Measurements from ENCODE around the gene GSG1L.

The GSG1L gene

DNA sequence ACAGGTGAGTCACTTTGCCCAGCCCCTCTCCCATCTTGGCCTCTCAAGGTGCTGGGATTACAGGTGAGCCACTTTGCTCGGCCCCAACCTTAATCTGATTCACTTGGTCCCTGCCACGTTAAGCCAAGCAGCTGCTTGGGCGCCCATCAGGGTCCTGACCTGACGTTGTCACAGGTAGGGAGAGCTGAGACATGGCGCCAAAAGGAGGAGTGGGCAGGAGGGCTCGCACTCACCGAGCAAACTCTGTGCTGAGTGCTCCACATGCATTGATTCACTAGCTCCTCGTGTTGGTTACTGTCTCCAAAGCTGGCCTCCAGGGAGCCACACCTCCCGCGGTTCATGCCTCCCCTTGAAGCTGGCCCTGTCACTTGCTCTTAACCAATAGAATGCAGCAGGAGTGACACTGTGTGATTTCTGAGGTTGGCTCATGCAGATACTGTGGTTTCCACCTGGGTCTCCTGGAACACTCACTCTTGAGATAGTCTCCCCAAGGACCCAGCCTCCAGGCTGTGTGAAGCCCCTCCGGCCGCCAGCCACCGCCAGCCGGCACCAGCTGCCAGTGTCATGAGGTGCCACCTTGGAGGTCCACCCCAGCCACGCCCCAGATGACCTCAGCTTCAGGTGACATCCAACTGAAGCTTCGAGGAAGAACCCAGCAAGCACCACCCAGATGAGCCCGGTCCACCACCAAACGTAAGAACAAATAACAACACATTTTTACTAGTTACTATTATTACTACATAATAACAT lies 223.0 kb downstream of the GSG1L start:
- no peak for DNase-seq

DNA sequence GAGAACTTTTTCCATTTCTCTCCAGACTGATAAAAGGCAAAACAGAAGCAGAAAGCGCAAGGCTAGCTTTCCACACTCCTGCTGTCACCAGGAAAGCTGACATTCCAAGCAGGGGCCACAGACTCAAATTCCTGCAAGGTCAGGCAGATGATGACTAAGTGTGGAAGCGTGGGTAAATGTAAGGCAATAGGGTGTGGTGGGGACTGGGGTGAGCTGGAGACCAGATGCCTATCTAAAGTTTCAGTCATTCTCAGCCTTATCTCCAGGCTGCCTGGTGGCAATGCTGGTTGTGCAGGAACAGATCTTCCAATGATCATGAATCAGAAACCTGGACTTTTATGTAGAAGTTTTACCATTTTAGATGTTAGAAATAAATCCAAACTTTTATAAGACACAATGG lies 224.1 kb downstream of the GSG1L start:
- no peak for DNase-seq

DNA sequence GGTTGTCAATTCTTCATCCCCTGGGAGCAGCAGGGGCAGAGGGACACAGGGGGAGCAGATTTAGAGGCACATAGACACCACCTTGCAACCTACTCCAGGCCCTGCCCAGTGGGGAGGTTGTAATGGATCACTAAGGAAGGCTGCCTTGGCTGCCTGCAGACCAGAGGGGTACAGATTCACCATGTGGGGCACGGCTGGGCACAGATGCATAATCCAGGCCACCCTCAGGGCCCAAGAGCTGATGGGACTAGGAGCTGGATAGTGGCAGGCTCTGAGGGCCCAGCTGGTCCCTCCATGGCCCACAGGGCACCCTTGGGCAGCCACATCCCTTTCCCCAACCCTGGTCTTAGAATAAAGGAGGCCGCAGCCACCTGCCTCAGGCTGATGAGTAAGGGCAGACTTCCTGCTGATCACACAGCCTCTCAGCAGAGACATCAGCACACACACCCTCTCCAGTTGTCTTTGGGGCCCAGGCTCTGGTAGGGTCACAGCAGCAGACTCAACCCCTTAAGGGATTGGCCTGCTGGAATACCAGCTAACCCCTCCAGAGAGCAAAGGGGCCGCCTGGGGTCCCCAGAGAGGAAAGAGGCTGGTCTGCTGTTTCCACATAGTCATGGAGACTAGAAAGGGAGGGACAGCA lies 224.9 kb downstream of the GSG1L start:
- DNase-seq = no peak

DNA sequence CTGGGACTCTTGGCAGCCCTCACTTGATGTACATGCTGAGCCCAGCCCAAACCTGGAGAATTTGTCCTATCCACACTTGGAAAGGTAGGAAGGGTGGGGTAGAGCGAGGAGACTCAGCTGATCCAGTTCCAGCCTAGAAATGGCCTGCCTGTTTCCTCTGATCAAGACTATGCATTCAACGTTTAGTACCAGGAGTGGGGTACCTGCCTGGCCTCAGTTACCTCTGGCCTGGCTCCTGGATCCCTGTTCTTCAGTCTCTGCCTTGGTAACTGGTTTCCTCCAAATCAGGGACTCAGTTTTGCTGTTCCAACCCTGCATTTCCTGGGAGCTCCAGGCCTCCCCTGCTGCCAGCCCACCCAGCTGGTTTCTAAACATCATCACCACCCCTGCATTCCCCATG lies 233.5 kb downstream of the GSG1L start:
- no peak for DNase-seq

DNA sequence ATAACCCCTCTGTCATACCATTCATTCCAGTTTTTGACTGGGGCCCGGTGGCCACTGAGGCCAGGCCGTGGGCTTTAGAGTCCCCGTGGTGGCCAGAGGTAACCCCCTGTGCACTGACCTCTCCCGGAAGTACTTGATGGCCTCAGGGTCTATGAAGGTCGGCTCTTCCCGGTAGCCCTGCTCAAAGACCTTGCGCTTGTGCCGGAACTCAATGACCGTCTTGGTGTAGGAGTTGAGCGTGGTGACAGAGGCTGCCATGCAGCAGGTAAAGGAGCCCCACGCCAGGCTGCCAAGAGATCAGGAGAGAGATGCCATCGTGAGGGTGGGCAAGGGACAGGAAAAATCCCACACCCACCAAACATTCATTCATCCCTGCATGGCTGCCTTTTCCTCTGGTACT lies 234.8 kb downstream of the GSG1L start:
- no peak for DNase-seq

DNA sequence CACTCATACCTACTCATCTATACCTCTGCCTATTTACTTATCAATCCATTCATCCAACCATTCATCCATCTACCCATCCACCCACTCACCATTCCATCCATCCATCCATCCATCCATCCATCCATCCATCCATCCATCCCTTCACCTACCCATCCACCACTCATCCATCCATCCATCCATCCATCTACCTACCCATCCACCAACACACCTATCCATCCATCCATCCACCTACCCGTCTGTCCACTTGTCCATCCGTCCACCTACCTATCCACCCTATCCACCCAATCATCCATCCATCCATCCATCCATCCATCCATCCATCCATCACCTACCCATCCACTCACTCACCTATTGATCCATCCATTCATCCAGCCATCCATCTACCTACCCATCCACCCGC lies 235.7 kb downstream of the GSG1L start:
- no peak for DNase-seq

DNA sequence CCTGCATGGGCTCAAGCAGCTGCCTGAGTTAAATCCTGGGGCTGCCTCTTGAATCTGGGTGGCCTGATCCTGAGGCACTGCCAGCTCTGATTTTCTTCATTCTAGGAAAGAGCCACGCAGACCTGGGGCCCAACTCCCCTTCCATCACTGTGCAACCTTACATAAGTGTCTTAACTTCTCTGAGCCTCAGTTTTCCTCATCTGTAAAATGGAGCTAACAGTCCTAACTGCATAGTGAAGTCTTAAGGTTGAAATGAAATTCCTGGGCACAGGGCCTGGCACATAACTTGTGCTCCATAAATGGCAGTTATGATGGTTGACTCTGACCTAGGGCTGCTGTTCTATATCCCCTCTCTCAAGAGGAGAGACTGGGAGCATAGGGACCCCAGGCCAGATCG lies 236.6 kb downstream of the GSG1L start:
- DNase-seq = no peak

DNA sequence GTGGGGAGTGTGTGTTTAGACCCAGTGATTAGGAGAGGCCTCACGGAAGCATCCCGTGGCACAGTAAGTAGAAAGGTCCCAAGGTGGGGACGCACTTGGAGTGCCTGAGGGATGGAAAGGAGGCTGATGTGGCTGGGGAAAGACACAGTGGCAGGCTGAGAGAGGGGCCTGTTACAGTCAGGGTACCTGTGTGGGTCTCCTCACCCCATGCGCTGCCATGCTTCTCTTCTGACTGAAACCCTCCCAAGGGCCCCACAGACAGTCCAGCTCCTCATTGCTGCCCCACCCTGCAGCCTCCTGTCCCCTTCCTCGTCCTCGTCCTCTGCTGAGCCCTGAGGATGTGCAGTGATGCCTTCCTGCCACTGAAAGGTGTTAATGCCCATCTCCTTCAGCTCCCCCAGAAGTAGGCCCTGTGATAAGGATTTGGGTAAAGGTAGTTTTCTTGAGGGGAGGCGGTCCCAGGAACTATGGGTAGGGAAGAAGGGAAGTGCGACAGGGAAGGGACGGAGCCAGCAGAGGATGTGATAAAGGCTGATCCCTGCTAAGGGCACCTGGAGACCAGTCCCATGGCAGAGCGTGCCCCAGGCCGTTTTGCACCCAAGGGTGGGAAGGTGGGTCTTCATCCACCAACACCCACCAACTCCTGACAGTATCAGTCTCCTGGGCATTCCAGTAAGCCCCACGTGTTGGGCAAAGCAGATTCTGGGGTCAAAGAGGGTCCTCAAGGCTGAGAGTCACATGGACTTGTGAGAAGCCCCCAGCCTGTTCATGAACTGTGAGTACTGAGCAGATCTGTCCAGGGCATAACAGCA lies 237.2 kb downstream of the GSG1L start:
- DNase-seq = no peak

DNA sequence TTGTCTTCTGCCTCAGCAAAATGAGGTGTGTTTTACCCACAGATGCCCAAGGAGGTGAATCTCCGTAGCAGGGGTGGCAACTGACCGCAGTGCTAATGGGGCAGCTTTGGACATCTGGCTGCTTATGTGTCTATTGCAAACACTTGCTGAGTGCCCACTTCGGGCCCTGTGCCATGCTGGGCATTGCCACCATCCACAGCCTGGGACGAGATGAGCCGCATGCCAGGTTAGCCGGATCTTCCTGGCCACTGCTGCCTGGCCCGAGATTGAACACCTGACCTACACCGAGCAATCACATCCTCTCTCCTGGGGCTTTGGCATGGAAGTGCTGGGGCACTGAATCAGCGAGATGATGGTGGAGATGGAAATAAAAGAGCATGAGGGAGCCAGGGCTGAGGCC lies 238.7 kb downstream of the GSG1L start:
- DNase-seq = no peak

DNA sequence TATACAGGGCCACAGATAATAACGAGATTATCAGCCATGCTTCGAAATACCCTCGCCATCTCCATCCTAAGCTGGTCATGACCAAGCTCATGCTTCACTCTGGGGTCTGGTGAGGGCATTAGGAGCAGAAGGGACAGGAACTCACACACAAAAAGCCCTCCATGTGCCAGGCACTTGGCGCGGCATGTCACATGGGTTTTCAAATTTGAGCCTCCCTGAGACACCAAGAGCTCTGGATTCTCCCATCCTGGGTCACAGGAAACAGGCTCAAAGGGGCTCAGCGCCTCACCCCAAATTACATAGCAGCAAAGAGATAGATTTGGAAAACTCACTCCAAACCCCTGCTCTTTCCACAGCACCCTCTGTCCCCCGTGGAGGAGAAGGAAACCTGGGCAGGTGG lies 239.5 kb downstream of the GSG1L start:
- no peak for DNase-seq

DNA sequence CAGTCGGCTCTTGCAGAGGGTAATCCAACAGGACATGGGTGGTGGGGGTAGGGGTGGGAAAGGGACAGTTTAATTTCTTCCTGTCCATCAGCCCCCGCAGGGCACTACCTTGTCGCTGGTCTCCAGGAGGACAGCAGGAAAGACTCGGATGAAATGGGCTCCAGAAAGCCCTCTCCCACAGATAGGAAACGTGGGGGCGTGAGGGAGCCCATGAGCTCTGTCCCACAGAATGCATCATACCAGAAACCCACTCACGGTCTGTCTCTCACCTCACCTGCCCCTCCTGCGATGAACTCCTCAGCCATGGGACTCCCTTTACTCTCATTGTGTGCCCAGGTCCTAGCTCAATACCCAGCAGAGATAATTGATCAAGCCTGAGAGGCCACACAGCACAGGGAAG lies 240.1 kb downstream of the GSG1L start:
- no peak for DNase-seq

DNA sequence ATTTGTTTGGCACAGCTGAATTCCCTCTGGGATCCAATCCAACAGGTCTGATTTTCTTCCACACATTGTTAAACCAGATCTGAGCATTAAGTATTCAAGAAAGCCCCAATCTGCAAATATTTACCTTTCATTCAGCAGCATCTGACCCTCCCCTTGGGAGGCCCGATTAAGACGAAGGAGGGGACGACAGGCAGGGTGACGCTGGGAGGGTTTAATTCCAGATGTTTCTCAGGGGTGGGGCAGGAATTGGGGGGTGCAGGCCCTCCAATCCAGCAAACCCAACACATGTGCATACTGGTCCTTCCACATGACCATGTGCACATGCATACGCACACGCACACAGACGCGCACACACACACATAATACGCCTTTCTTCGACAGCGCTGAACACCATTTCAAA lies 240.5 kb downstream of the GSG1L start:
- DNase-seq = no peak

DNA sequence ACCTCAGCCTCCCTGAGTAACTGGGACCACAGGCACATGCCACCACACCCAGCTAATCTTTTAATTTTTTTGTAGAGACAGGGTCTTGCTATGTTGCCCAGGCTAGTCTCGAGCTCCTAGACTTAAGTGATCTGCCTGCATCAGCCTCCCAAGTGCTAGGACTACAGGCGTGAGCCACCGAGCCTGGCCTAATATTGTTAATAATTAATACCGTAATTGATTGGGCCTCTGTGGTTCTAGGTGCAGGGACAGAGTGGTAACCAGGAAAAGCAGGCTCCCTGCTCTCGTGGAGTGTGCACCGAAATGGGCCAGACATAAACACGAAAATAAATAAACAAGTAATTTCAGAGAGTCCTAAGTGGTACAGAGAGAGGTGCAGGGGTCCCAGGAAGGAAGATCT lies 241.0 kb downstream of the GSG1L start:
- no peak for DNase-seq

DNA sequence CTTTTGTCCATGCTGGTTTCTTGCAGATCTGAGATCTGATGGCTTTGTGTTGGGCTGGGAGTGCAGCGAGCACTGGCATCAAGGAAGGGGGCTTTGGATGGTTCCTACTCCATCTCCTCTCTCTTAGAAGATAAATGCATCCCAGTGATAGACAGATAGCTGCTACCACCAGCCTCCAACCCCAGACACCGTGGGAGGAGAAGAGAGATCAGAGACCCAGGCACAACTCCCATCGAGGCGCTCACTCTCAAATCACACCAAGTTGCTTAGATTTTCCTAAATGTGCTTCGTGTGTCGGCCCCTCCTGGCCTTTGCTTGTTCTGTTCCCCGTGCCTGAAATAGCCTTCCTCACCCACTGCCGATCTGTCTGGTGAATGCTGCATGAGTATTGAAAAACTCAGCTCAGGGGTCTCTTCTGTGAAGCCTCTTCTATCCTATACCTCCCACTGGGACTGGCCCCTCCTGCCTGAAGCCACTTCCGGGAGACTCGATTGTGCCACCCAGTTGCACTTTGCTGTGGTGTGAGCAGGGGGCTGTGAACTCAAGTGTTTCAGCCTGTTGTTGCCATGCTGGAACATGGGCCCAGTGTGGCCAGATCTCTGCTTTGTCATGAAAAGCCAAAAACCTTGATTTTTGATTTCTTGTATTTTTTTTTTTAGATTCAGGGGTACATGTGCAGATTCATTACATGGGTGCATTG lies 242.7 kb downstream of the GSG1L start:
- DNase-seq = no peak

DNA sequence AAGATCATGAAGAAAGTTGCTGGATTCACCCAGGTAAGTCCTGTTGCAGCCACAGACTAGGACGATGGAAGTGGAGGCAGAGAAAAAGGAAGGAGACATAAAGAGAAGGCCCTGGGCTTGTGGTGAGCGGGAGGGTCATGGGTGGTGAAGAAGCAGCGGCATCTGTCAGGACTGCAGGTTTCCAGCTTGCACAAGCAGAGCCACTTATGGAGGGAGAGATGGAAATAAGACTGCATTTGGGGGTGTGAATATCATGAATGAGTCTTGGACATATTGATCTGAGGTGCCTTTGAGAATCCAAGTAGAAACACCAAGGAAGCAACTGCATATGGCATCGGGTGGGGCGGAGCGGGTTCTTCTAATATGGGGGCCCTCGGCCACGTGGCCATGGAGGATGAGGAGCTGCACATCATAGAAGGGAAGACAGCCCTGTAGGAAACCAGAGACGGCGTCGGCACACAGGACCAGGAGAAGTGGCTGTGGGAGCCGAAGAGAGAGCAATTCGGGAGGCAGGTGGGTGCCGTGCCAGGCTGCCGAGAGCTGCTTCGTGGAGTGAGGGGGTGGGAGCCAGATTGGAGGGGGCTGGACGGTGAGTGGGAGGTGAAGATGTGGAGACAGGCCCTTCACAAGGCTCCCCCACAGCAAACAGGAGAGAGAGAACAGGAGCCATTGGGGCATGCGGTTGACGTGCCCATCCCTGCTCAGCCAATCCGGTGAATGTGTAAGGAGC lies 243.5 kb downstream of the GSG1L start:
- DNase-seq = no peak

DNA sequence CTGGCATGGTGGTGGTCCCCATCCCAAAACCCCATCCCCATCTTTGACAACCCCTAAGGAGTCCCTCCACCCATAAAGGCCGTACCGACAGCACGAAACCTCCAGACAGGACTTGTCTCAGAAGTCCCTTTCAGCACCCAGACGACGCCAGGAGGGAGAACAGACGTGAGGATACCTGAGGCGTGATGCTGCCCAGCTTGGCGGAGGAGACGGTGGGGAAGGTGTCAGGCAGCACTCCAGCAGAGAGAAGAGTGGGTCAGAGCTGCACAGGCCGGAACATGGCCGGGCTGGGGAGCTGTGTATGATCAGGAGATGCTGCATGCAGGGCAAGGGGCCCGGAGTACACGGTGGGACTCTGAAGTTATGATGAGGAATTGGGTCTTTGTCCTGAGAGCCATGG lies 244.2 kb downstream of the GSG1L start:
- DNase-seq = no peak

DNA sequence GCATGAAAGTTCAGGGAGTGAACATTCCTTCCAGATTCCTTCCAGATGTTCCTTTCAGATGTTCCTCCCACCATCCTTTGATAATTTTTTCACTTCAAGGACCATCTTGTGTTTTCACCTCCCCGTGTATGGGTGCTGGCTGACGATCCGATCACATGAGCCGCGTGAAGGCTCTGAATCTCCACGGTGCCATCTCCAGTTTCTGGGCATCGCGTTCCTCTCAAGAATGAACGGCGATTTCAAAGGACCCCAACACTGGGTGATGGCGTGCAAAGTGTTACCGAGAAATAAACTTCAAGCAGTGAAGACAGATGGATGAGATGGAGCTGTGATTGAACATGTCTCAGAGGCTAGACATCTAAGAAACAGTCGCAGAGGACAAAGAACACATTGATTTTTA lies 245.3 kb downstream of the GSG1L start:
- no peak for DNase-seq

DNA sequence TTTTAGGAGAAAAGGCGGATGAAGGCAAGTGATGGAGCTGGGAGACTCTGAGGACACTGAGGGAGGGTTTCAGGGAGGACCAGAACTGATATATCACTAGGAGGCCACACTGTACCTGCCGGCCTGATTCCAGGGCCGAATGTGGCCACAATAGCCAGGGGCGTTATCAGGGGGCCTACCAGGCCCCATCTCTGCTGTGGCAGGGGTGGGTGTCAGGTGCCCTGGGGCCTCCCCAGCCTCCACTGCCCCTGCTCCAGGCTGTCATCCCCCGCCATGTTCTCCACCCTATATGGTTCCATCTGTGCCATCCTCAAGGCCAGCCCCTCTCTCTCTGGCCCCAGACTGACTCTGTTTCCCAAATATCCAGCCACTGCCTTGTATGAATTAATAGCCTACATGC lies 246.5 kb downstream of the GSG1L start:
- no peak for DNase-seq

DNA sequence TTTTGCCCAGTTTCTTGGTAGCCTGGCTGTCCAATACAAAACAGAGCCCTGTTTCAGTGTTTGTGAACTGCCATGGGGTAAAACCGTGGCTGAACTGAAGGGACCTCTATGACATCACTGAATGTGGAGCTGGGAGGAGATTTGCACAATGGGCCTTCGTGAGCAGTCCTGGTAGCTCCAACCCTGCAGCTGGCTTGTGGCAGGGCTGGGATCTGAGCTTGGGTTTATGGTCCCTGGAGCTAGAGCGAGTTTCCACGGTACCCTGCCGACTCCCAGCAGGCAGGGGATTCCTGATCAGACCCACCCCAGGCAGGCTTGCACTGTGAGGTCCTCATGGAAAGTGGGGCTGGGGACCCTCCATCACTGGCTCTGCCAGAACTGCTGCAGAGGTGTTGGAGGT lies 247.0 kb downstream of the GSG1L start:
- no peak for DNase-seq

DNA sequence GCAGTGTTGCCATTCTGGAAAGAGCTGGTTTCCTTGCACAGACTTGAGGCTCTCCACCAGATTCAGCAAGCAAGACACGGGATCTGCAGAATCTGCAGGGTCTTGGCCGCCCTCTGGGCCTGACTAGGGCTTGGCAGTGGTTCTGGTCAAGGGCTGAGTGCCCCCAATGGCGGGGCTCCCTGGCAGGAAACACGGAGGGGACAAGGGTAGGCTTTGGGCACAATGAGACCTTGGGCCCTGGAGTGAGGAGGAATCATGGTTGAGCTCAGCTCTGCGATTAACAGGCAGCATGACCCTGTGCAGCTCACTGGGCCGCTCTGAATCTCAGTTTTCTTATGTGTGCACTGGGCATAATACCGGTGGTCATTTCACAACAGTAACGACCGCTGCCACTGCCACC lies 249.9 kb downstream of the GSG1L start:
- DNase-seq = no peak

DNA sequence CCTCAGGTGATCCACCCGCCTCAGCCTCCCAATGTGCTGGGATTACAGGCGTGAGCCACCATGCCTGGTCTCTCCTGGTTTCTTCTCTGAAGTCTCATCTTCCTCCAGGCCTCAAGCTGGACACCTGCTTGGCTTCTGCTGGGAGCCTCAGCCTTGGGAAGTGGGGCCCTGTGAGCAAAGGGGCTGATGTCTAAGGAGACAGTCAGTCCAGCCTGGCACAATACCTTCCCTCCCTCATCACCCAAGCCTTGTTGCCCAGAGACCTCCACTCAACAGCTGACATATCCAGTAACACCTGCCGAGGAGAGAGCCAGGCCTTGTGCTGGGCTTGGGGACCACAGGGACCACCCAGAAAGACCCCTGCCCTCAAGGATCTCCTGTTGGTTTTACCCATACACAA lies 251.6 kb downstream of the GSG1L start:
- no peak for DNase-seq

DNA sequence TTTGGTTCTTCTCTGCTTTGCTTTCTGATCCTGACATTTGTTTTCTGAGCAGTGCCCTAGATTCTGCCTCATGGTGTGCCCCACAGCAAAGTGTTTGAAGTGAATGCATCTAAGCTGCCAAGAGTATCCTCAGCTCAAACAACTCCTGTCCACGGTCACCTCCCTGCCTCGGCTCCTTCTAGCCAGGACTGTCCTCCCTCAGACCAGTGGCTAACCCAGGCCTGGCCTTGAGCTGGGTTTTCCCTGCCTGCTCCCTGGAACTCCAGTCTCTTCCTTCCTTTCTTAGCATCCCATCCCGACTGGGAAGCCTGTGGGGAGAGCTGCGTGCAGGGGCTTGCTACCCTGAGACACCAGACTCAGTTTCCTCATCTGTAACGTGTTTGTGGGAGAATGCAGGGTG lies 256.5 kb downstream of the GSG1L start:
- DNase-seq = no peak

DNA sequence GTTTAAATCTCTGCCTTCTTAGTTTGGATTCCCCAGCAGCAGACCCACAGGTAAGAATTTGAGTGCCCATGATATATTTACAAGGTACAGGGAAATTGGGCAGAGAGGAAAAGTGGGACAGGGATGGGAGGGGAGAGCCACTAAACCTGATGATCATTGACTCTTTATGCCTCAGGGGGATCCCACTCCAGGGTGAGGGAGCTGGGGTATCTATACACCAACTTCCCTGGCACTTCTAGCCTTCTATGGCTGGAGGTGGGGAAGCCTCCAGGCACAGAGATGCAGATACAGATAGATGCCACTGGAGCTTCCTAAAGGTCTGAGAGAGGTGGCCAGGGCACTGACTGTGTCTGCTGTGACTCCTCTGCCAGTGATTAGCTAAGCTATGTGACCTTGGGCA lies 257.1 kb downstream of the GSG1L start:
- DNase-seq = no peak
